ENCODE data around the gene CACNA1G.

The CACNA1G gene

DNA sequence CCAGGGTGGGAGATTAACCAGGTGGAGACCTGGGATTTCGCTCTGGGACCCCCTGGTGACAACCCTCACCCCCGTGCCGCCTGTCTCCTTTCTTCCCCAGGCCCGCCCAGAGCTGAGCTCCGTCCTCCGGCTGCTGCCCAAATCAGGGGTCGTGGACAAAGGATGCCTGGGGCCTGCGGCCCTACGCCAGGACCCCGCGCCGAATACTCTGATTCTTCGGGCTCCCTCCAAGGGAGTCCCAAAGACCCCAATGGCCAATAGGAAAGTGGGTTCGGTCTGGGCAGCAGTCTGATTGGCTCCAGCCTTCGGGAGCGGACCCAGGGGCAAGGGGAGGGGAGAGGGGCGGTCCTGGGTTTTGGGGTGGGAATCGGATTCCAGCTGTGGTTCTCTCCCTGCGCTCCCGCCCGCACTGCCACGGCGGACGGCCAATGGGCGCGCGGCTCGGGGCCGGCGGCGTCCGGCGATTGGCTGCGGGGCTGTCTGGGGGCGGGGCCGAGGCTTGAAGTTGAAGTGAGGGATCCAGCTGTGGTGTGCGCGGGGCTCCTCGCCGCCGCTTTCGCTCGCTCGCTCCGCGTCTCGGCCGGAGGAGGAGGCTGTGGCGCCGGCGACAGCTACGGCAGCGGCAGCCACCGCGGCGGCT is at the start of gene CACNA1G:
Gene CACNA1G, plus strand, starts transcription at position 531 of the 640 bp plus-strand sequence. CDS start 745 bp downstream, outside the sequence.
- DNase-seq = peak; percentile 61 to 87

DNA sequence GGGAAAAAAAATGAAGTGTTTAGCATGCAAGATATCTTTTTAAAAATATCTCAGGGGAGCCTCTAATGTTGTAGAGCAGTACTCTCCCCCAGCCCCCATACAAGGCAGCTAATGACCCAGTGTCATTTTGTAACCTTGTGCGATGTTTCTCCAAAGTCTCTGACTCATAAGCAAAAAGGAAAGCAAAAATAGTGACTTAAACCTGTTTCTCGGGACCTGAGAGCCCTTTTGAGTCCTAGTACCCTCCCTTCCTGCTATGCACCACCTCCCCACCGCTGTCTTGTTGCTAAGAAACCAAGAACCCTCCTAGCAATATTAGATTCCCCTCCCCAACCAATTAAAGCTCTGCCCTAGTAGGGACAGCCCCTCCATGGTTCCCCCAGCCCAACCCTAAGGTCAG is 49.5 kb upstream of the CACNA1G start:
- no peak for DNase-seq

DNA sequence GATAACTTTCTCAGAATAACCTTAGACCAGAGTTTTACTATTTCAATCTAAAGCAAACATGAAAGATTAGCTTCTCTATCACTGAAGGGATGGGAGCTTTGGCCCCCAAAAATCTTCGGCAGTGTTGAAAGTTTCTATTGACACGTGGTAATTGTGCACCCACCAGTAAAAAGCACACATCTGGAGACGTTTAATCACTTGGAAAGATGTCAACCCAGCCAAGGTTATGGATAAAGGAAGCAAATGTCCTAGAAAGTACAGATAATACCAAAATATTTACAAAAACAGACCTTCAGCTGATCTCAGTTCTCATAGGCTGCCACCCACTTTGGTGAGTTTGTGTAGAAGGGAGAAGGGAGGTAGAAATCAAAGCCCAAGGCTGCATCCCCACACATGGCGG is 47.0 kb upstream of the CACNA1G start:
- DNase-seq = no peak

DNA sequence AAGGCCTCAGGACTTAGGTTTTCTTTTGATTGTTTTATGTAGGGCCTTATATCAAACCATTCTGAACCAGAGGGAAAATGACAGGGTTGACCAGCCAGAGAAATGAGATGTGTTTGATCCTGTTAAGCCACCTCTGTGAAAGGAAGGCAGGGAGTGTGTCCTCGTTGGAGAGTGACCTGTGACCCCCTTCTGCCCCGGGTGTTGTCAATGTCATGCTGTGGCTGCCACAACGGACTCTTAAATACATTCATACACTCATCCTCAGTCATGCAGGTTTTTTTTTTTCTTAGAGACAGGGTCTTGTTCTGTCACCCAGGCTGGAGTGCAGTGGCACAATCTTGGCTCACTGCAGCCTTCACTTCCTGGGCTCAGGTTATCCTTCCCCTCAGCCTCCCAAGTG is 46.1 kb upstream of the CACNA1G start:
- DNase-seq = no peak

DNA sequence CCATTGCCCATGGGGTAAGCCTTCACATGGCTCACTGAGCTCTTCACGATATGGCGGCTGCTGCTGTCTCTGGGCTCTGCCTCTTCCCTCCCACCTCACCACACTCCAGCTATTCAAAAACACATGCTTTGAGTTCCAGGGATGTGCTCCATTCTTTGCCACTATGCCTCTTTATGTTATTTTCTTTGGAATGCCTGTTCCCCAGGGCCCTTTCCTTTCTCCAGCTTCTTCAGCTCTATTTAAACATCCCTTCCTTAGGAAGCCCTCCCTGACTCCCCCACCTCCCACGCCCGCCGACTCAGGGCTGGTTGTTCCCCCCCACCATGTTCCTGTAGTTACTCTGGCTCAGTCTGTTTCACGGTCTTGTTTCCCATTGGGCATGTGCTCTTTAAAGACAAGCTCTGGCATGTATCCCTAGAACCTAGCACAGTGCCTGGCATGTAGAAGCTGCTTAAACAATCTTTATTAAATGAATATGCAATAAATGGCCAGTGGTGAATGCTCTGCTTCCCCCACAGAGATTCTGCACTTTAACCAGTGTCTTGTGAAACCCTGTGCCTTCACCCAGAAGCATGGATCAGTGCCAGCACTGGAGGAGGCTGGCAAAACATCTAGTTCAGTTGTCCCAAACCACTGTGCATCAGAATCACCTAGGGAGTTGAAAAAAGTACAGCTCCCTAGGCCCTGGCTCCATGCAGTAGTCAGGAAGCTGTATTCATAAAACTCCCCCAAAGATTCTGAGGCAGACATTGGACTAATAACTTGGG is 45.4 kb upstream of the CACNA1G start:
- DNase-seq = no peak

DNA sequence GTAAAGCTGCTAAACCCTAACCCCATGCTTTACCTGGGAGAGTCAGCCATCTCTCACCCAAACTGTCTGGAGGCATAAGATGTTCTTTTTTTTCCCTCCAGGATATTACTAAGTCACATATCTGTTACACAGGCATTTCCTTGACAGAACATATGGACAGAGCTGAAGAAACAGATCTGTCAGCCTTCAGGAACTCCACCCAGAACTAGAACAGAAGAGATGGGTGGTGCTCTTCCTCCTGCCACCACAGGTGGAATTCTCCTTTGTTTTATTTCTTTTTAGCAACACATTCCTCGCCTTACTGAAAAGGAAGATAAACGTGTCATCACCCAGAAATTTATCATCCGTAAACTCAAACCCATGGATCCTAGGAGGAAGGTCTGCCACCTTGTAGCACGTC is 43.5 kb upstream of the CACNA1G start:
- no peak for DNase-seq

DNA sequence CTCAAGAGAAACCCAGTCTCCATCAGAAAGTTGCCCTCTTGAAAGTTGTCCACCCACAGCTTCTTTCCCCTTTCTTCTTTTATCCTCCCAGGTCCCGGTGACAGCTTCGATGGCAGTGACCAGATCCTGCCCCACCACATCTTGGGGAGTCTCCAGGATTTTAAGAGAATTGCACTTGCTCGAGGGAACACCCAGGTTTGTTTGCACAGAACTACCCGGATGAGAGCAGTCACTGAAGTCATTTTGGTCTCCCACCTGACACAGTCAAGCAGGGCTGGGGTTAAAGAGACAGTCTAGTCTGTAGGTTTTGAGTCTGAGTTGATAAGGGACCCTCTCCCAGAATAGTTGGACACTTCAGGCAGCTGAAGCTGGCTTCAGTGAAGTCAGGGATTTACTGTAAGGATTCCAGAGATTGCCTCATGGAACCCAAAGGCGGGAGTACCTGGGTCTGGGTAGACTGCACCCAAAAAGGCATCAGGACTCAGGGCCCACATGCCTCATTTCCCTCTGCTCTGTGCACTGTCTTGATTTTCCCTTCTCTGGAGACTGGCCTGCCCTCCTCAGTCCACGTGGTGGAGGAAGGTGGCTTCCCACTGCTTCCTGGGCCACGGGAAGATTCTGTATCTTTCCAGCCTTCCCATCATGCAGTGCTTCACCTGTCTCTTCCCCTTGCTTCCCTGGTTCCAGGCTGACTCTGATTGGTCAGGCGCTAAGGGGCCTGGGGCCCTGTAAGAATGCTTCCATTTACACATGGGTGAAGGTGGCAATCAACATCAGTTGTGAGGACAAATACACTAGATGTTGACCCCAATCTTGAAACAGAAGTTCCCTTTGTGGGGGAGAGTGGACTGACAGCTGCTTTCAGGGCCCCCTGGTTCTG is 42.8 kb upstream of the CACNA1G start:
- no peak for DNase-seq

DNA sequence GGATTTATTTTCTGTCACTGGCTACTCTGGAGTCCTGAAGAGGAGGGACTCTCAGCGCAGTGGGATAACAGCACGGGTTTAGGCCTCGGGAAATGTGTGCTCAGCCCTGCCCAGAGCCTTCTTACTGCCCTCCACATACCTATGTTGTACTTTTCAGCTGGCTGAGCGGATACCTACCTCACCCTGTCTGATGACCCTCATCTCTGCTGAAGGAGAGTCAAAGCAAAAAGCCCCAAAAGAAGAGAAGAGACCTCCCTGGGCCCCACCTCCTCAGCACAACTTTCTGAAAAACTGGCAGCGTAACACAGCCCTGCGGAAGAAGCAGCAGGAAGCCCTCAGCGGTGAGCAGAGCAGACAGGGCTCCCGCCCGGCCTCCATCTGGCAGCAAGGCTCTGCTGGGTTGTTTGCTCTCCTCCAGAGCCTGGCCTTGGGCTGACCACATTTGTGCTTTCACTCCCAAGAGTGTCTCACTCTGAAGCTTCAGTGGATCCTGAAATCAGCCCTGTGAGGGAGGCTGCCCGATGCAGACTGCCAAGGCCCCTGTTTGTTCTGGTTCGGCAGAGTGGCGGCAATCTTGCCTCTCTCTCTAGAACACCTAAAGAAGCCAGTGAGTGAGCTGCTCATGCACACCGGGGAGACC is 42.0 kb upstream of the CACNA1G start:
- DNase-seq = no peak

DNA sequence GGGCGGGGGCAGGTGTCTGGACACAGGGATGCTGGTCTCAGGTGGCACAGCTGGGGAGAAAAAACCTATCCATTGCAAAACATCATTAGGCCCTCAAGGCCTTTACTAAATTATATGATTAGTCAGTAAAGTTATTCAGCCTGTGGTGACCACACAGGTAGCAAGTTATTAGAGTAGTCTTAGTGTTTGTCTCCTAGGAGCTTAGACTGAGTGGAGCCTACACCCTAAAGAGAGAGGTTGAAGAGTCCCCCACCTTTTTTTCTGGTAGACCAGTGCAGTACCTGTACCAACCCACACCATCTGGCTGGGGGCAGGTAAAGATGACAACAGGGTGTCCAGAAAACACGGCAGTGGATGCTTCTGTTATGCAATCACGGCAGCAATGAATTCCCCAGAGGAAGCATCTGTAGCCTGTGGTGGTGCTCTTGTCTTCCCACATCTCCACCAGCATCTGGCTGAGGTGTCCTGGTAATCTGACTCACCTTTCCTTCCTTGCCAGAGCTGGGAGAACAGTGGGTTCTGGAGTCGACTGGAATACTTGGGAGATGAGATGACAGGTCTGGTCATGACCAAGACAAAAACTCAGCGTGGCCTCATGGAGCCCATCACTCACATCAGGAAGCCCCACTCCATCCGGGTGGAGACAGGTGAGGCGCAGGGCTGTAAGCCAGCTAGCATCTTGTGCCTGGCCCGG is 41.2 kb upstream of the CACNA1G start:
- no peak for DNase-seq

DNA sequence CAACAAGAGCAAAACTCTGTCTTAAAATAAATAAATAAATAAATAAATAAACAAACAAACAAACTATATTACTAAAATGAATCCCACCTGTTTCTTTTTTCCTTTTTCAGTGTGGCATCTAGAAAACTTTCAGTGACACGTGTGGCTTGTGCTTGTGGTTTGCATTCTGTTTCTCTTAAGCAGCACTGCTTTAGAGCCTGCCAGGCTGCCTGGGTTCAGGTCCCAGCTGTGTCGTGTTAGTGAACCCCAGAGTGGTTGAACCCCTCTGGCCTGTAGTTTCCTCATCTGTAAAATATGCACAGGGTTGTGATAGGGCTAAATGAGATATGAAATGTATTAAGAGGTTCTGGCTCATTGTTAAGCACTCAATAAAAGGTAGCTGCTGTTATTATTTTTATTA is 40.0 kb upstream of the CACNA1G start:
- no peak for DNase-seq

DNA sequence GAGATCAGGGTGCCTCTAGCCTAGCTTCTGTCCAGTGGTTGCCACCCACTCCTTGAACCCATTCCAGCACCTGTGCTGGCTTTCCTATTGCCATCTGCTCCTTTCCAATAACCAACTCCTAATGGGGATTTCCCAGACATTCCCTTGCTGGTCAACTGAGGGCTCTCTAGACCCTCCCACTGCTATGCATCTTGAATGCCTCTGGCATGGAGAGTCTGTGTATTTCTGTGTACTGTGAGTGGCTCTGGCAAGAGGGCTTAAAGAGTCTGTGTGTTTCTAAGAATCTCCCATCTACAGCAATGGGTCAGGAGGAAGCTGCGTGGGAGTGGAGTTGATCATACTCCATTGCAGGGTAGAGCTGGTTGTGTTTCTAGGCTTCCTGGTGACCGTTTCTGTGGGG is 39.0 kb upstream of the CACNA1G start:
- DNase-seq = no peak

DNA sequence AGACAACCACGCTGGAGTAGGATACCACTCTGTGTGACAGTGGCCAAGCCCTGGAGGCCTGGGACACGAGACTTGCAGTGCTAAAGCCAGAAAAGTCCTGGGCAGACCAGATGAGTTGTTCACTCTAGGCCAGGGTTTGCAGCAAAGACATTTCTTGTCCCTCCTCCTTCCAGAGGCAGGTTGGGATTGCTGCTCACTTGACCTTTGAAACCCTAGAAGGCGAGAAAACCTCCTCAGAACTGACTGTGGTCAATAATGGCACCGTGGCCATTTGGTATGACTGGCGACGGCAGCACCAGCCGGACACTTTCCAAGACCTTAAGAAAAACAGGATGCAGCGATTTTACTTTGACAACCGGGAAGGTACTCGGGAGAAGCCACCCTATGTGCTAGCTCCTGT is 37.7 kb upstream of the CACNA1G start:
- no peak for DNase-seq

DNA sequence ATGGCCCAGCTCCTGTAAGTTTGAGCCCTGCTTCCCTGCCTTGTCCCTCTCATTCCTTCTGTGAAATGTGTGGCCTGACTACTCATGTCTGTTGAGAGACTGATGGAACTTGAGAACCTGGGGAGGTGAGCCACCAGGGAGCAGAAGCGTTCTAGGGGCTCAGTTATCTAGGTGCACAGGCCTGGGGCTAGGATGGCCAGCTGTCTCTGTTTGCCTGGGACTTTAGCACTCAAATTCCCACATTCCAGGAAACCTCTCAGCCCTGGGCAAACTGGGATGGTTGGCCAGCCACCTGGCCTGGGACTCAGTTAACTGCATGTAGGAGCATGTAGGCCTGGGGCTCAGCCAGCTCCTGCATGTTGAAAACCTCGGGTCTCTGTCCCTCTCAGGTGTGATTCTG is 37.3 kb upstream of the CACNA1G start:
- DNase-seq = no peak

DNA sequence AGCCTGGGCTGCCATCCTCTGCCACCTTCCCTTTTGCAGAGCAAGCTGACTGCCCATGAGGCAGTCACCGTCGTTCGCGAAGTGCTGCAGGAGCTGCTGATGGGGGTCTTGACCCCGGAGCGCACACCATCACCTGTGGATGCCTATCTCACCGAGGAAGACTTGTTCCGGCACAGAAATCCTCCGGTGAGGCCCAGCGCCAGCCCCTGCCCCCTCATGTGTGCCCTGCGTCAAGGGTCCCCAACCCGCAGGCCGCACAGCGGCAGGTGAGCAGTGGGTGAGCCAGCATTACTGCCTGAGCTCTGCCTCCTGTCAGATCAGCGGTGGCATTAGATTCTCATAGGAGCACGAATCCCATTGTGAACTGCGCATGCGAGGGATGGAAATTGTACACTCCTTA is 35.7 kb upstream of the CACNA1G start:
- no peak for DNase-seq

DNA sequence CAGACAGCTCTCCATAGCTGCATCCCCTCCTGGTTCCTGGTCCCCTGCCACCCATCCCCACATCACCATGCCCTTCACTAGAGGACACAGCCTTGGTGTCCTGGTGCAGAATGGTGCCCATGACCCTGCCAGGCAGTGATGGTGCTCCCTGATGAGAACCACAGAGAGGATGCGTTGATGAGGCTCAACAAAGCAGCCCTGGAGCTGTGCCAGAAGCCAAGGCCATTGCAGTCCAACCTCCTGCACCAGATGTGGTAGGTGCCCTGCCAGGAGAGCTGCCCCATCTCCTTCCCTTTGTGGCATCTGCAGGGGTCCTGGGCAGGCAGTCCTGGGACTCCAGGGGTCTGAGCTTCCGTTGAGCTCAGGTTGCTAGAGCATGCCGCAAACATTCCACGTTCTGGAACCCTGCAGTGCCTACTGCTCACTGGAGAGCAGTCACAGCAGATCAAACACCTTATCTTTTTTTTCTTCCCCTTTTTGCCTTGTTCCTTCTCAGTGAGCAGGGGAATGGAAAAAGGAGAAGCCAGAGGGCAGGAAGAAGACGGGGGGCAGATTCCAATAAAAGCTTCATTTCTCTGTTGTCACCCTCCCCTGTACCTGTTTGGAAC is 33.3 kb upstream of the CACNA1G start:
- no peak for DNase-seq

DNA sequence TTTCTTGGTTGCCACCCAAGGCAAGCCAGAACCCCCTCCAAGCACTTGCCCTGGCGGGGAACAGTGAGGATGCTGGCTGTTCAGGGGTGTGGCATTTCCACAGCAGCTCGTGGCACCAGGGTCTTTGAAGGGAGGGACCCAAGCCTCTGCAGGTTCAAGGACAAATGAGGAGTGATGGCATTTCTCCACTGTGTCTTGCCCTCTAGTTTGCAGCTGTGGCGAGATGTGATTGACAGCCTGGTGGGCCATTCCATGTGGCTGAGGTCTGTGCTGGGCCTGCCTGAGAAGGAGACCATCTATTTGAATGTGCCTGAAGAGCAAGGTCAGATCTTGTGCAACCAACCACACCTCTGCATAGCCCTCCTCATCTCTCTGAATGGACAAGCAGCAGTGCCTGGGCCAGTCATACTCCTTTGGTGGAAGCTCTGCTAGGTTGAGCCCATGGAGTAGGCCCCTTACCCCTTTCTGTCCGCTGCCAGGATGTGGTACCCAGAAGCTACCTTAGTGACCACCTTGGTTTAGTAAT is 32.5 kb upstream of the CACNA1G start:
- no peak for DNase-seq

DNA sequence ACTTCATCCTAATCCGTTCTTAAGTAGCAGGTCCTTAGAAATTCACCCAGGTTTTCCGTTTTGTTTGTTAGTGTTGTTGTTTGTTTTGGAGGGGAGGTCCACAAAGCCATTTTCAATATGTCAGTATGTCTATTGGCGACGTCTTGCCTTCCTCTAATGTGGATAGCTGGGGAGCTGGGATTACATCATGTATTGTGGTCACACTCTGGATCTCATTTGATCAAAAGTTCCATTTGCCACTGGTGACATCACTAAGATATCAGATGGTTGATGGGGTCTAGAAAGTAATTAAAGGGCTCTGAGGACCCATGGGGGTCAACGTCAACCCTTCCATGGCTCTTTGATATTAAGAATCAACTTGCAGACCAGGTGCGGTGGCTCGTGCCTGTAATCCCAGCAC is 30.7 kb upstream of the CACNA1G start:
- no peak for DNase-seq

DNA sequence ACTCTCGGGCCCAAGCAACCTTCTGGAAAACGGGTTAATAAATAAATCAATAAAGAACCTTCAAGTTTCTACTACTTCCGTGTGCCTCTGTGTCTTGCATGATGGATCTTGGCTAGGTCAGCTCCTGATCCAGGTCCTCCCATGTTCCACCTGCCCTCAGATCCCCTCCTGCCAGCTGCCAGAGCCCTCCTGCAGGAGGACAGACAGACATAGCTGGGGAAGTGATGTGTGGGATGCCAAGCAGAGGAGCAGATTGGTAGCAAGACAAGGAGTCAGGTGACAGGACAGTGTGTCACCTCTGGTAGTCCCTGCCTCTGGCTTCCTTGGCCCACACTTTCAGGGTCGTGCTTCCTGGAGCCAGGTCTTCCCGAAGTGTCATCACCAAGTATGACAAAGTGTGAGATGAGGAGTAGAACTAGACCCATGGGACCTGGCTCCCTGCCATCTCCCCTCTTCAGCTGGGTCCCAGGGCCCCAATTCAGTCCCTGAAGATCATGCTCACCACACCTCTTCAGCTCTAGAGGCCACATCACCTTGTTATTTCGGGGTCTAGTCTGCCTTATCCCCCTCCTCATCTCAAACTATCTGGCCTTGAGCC is 29.0 kb upstream of the CACNA1G start:
- DNase-seq = no peak

DNA sequence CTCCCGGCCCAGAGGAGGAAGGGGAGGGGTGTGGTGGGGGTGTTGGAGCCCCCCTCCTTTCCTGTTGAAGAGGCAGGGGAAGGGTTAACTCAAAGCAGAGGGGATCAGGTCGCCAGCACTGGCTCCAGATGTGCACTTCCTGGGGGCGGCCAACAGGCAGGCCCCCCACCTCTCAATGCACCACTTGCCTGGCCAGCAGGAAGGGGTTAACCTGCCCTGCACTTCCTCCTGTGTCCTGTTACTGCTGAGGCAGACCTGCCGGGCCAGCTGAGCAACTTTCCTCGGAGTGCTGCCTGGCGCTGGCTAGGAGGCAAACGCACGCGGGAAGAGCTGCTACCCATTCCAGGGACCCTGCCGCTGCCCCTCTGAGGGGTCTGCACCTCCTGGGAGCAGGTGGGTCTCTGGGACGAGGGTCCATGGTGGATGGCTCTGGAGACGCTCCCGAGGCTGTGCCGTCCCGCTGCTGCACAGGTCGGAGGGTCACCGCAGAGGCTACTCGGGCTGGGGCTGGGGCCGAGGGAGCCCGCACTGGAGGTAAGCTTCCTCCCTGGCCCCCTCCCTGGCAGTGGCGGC is 28.0 kb upstream of the CACNA1G start, which contains the start of gene EPN3:
Gene EPN3, plus strand, starts transcription at position 284 of the 573 bp plus-strand sequence. CDS start 3,822 bp downstream, outside the sequence.
- DNase-seq = no peak

DNA sequence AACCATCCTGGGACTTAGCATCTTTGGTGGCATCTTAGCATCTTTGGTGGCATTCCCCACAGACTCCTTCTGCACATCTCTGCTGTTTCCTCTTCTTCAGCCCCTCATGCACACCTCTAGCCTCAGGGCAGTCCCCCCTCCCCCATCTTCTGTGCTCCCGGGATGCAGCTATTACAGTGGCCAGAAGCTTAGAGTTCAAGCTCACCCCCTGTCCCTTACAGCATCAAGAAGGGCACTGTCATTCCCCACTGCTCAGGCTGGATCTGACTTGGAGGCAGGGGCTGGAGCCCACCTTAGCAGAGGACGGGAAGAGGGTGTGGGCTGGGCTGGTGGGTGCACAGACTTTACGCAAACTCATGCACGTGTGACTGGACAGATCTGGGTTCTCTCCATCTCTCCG is 27.3 kb upstream of the CACNA1G start:
- no peak for DNase-seq

DNA sequence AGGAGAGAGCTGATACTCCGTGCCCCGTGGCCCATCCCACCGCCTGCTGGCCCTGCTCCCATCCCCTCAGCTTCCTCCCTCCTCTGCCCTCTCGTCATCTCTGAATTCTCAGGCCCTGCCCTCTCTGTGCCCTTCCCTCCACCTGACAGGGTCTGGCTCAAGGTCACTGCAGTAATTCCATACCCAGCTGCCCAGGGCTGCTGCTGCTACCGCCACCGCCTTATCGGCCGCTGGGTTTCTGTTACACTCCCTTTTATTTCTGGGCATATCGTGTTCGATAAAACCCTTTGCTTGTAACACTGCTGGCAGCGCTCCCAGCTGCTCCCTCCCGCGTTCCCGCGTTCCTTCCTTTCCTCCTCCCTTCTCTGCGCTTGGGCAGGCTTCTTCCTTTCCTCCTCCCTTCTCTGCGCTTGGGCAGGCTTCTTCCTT is 26.8 kb upstream of the CACNA1G start:
- DNase-seq = no peak

Data from SW 1271 (cell line).